AG08396 (cell line): ENCODE data around the gene C5orf46.
A peak's percentile ranks its signal among the peaks of the same experiment; 100 is the strongest.

ENCODE experiments used
- DNase-seq: peaks from one replicate; pipeline ENCODE4 v3.0.0; 2012; ENCODE audit warnings: low spot score, mixed read lengths

Gene C5orf46

DNA sequence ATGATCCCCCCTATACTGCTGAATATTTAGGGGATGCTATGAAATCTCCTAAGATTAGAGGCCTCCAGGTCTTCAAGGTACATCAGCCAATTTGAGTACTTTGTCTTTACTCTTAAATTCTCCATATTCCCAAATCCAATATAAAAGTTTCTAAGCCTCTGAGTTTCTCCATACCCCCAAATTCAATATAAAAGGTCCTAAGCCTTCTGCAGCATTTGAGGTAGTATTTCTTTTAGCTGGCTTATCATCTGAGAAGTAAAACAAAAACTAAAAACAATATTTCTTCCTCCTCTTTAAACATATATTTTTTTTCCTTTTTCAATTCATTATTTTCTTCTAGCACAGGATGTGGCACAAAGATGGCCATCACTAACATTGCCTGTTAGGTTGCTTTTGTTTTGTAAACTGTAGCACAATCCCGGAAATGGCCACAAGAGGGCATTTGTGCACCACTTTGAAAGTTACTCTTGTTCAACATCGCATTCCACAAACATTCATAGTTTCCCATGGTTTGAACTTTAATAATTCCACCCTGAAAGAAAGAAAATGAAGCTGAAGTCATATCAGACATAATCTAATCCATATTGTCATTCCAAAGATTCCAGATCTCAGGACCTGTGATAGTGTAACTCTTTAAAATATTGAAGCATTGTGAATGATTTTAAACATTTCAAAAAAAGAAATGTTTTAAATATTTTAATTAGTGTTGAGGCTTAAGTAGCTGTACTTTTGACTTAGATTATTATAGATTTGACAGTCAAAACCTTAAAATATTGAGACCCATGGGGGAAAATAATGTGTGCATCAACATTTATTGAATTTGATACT is 48.8 kb downstream of the C5orf46 start:
- peak; percentile 48 for DNase-seq

GRCh38 chr5:147856801-147857200 is 49.5 kb downstream of the C5orf46 start:
- no peak for DNase-seq

- no peak for DNase-seq
Measured at GRCh38 chr5:147855774-147856069, 50.6 kb downstream of the C5orf46 start.

DNA sequence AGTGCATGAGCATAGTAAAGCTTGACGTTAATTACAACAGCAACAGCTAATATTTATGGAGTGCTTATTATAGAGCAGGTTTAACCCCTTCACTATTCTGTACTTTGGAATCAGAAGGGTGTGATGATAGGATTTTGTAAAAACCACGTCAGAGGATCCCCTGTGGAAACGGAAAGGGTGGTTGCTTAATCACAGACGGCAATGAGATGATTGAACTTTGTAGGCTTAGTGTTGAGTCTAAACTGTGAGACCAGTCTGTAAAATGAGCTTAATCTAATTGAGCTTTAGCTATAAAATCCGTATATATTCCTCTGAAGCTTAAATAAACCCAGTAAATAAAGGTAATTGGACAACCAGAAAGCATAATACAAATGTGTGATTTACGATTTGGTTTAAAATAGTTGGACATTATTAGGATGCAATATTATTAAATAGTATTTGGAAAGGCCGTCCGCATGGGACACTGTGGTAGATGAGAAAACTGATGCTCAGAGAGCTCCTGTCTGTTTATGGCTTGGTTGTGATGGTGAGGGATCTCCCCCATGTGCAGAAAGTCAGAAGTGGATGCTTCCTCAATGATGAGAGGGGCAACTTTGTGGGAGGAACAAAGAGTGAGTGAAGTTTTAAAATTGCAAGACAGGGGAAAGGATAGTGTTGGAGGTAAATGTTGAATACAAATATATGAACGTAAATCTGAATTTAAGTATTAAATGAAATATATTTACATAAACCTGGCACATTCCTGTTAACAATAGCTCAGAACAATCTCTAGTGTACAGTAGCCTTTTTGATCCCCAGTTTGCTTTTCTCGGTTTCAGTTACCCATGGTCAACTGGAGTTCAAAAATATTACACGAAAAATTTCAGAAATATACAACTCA is 51.2 kb downstream of the C5orf46 start:
- no peak for DNase-seq

- no peak for DNase-seq
Measured at GRCh38 chr5:147854331-147854730, 52.0 kb downstream of the C5orf46 start.

DNA sequence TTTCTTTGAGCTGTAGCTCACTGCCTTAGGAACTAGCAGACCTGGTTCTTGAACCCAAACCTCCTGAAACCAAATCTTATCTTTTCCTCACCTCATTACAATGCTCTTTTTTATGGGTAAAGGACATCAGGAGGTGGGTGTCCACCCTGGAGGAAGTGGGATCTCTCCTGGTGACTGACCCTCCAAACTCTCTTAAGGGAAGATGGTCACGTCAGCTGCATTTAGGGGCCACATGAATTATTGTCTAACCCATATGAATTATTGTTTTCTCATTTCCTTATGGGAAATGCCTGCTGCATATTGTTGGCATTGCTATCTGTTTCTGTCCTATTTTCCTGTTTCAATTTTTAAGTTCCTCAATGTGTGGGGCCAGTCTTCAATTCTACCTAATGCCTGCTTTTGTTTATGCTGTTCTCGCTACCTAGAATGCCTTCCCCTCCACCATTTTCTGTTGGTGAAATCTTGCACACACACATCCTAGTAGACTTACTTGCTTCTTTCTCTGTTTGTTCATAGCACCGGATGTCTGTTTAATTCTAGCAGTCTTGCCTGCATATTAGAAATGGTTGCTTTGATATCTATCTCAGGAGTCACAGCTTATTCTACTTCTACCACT is 52.9 kb downstream of the C5orf46 start:
- no peak for DNase-seq

DNA sequence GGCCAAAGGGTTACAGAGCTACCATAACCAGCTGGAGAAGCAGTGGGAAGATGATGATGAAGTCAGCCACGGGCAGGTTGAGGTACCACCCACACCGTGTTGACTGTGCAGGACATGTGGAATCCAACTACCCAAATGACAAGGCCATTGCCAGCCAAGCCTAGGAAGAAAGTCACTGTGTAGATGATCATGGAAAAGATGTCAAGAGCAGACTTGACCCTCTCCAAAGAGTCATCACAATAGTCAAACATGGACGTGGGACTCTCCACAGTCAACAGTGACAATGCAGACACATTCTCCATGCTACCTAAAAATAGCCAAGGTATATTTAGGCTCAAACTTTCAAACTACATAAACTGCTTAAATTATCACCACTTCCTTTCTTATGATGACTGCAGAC is 54.0 kb downstream of the C5orf46 start:
- DNase-seq = no peak

DNA sequence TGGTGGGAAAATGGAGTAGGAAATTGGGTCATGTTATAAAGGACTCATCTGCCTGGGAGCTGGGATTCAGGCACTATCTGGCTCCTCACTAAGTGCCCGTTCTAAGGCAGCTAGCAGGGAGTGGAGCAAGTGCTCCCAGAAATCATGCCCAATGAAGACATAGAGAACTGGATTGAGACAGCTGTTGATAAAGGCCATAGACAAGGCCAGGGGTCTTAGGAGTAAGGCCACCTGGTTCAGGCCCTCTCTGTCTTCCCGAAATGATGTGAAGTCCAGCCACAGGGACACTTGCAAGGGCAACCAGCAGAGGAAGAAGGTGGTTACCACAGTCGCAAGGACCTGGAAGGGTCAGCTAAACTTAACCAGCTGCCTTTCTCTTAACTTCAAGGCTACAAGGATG is 54.8 kb downstream of the C5orf46 start:
- no peak for DNase-seq

DNA sequence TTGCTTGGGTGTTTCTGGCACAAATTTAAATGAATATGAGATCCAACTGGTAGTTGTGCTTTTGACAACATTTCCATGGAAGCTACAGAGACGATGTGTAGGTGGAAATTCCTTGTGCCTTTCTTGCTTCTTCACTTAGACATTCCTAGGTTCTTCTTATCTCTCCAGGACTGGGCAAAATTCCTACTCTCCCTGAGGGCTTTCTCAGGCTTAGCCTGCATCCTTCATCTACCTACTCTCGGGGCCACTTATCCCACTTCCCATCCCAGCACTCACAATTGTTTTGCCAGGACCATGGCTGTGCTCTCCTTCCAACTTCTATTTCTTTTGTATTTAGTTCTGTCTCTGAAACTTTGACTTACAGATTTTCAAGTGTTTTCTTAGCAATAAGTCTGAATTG is 57.1 kb downstream of the C5orf46 start:
- DNase-seq = no peak

- DNase-seq = no peak
Measured at GRCh38 chr5:147845618-147846017, 60.7 kb downstream of the C5orf46 start.

- no peak for DNase-seq
Measured at GRCh38 chr5:147844846-147845245, 61.5 kb downstream of the C5orf46 start.

- DNase-seq = no peak
Measured at GRCh38 chr5:147842869-147843268, 63.5 kb downstream of the C5orf46 start.
